ENCODE data around the gene ATP8B4. TPM values are rescaled to one million over a fixed set of nuclear protein-coding genes. Genes with fewer than 3 reads are reported as not detected.
"Not testable (repeated sequence)": the region's sequence is repeated elsewhere in the genome, so short reads cannot be mapped to it uniquely, and the experiment has no call there.

Gene ATP8B4
- 10 to 100 TPM in 1 of 2 donors, 1 to 10 TPM in 1; 7.3 to 37.1 TPM for total RNA-seq
- 1 to 10 TPM; 3.6 to 5.4 TPM for polyA plus RNA-seq (ENCODE audit: insufficient read length in 2 of 2)
- long read RNA-seq, donor 1, result 0 reads
- long read RNA-seq, donor 2, result 0 reads
- long read RNA-seq, donor 3, result 0 reads
- long read RNA-seq, donor 4, result 0 reads

DNA sequence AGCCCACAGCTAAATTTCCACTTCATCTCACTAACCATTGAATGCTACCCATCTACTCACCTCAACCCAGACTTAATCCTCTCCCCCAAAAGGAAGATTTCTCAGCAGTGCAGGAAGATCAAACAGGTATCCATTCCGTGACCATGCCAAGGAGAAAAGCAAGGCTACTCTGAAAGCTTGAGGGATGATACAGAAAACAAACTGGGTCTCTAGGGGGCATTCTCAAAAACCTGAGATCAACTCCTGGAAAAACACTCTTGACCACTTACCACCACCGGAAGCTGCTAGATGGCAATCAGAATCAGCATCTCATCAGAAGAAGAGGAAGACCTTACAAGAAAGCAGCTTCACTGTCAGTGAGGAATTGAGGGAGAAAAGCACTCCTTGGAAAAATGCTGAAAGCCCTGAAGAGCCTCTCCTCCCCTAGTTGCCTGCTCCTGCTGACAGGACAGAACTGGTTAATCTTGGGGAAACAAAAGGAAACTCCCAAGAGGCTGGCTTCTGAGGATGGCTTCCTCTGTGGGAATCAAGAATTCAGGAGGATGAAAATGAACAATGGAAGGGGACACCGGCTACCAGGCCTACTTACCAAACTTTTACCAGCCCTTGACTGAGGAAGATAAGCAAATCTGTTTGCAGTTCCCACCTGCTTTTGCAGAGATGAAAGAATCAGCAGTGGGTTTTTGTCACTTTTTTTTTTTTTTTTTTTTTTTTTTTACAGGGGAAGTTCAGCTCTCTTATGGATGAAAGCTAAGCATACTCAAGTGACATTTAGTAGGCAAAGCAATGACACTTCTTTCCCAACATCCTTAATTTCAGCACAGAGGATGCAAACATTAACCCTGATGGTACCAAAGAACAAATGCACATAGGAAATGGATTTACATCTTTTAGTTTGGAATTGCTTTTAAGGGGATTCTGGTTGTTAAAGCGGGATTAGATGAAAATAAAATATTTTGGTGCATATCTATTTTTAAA, at the start of gene ATP8B4:
Gene ATP8B4 (minus strand): TSS at position 171 of the 978 bp plus-strand sequence. CDS start 12,267 bp downstream, outside the sequence.
- Histone ChIP-seq H3K36me3 (ENCODE audit: control insufficient read depth, insufficient read depth, low read length) (no peaks in the 10 kb centered on the region), H3K27ac (ENCODE audit: low read depth, low read length) (no peak within 1 kb of the TSS), H3K4me3 (ENCODE audit: low read depth, low read length) (no peak within 1 kb of the TSS), H3K27me3 (ENCODE audit: control insufficient read depth, insufficient read depth, low read length) (no peaks in the 10 kb centered on the region), H3K4me1 (ENCODE audit: control insufficient read depth, insufficient read depth, low read length) (no peaks in the 10 kb centered on the region), H3K9me3 (ENCODE audit: control insufficient read depth, insufficient read depth, low read length) (no peaks in the 10 kb centered on the region)
- WGBS (ENCODE audit: insufficient coverage), result 39% methylated on average over 2 of the region's 4 CpGs
- DNase-seq (ENCODE audit: low read depth in 4 of 6, low spot score in 6 of 6), result no peak

GRCh38 chr15:50168379-50168778, 49.3 kb upstream of the ATP8B4 start:
- Histone ChIP-seq H3K27me3 (ENCODE audit: control insufficient read depth, insufficient read depth, low read length) (no peaks in the 10 kb centered on the region), H3K4me1 (ENCODE audit: control insufficient read depth, insufficient read depth, low read length) (no peaks in the 10 kb centered on the region), H3K27ac (ENCODE audit: low read depth, low read length) (no peak overlapping the region), H3K9me3 (ENCODE audit: control insufficient read depth, insufficient read depth, low read length) (no peaks in the 10 kb centered on the region), H3K4me3 (ENCODE audit: low read depth, low read length) (no peak overlapping the region), H3K36me3 (ENCODE audit: control insufficient read depth, insufficient read depth, low read length) (no peaks in the 10 kb centered on the region)
- no peak for DNase-seq (ENCODE audit: low read depth in 4 of 6, low spot score in 6 of 6)
- WGBS (ENCODE audit: insufficient coverage), result 67% methylated on average over 4 of the region's 4 CpGs

GRCh38 chr15:50167110-50167509, 48.1 kb upstream of the ATP8B4 start:
- Histone ChIP-seq H3K27me3 (ENCODE audit: control insufficient read depth, insufficient read depth, low read length) (no peaks in the 10 kb centered on the region), H3K9me3 (ENCODE audit: control insufficient read depth, insufficient read depth, low read length) (no peaks in the 10 kb centered on the region), H3K36me3 (ENCODE audit: control insufficient read depth, insufficient read depth, low read length) (no peaks in the 10 kb centered on the region), H3K4me3 (ENCODE audit: low read depth, low read length) (no peak overlapping the region), H3K27ac (ENCODE audit: low read depth, low read length) (no peak overlapping the region), H3K4me1 (ENCODE audit: control insufficient read depth, insufficient read depth, low read length) (no peaks in the 10 kb centered on the region)
- no peak for DNase-seq (ENCODE audit: low read depth in 4 of 6, low spot score in 6 of 6)

- Histone ChIP-seq H3K27ac (ENCODE audit: low read depth, low read length) (no peak overlapping the region), H3K4me3 (ENCODE audit: low read depth, low read length) (no peak overlapping the region), H3K4me1 (ENCODE audit: control insufficient read depth, insufficient read depth, low read length) (no peaks in the 10 kb centered on the region), H3K27me3 (ENCODE audit: control insufficient read depth, insufficient read depth, low read length) (no peaks in the 10 kb centered on the region), H3K9me3 (ENCODE audit: control insufficient read depth, insufficient read depth, low read length) (no peaks in the 10 kb centered on the region), H3K36me3 (ENCODE audit: control insufficient read depth, insufficient read depth, low read length) (no peaks in the 10 kb centered on the region)
- no peak for DNase-seq (ENCODE audit: low read depth in 4 of 6, low spot score in 6 of 6)
- WGBS (ENCODE audit: insufficient coverage), result no CpG with 5 or more reads among the region's 1 CpG
These were observed 47.2 kb upstream of the ATP8B4 start for GRCh38 chr15:50166216-50166615.

DNA sequence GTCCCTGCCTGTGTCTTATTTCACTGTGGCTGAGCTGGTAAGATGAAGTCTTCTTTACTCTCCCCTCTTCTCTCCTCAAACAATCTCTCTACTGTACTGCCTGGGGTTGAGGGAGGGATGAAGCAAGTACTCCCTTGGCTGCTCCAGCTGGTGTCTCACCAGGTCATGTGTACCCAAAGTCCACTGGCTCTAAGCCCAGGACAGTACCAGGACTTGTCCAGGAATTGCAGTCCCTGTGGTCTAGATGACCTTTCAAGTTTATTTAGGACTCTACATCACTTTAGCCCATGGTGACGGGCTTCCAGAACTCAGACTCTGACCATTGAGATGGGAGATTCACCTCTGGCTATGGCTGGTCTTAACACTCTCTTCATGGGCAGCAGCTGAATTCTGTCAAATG, 45.4 kb upstream of the ATP8B4 start:
- DNase-seq (ENCODE audit: low read depth in 4 of 6, low spot score in 6 of 6), result no peak

DNA sequence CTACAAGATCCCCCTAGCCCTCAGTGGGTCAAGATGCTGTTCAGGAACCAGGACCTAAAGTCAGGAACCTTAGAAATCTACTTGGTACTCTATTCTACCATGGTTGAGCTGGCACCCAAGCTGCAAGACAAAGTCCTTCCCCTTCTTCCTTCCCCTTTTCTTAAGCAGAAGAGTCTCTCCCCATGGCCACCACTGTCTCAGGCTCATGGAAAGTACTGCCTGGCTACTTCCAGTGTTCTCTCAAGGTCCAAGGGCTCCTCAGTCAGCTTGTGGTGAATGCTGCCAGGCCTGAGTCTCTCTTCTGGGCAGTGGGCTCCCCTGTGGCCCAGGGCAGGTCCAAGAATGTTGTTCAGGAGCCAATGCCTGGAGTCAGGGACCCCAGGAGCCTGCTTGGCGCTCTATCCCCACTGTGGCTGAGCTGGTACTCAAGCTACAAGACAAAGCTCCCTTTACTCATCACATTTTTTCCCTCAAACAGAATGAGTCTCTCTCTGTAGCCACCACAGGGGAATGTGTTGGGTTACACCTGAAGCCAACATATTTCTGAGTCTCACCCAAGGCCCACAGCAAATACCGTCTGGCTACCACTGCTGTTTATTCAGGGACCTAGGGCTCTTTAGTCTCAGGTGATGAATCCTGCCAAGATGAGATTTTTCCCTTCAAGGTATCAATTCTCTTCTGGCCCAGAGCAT, 44.8 kb upstream of the ATP8B4 start:
- 45% methylated on average over 2 of the region's 2 CpGs for WGBS (ENCODE audit: insufficient coverage)
- Histone ChIP-seq H3K27ac (ENCODE audit: low read depth, low read length) (no peak overlapping the region), H3K27me3 (ENCODE audit: control insufficient read depth, insufficient read depth, low read length) (no peaks in the 10 kb centered on the region), H3K36me3 (ENCODE audit: control insufficient read depth, insufficient read depth, low read length) (no peaks in the 10 kb centered on the region), H3K4me1 (ENCODE audit: control insufficient read depth, insufficient read depth, low read length) (no peaks in the 10 kb centered on the region), H3K9me3 (ENCODE audit: control insufficient read depth, insufficient read depth, low read length) (no peaks in the 10 kb centered on the region), H3K4me3 (ENCODE audit: low read depth, low read length) (no peak overlapping the region)
- no peak for DNase-seq (ENCODE audit: low read depth in 4 of 6, low spot score in 6 of 6)

More for the DNA sequence above, 45.4 kb upstream of the ATP8B4 start:
- 100% methylated on average over 1 of the region's 1 CpG for WGBS (ENCODE audit: insufficient coverage)
- H3K9me3 ChIP-seq (ENCODE audit: control insufficient read depth, insufficient read depth, low read length), result no peaks in the 10 kb centered on the region
- H3K27ac ChIP-seq (ENCODE audit: low read depth, low read length), result no peak overlapping the region
- H3K4me1 ChIP-seq (ENCODE audit: control insufficient read depth, insufficient read depth, low read length), result no peaks in the 10 kb centered on the region
- H3K36me3 ChIP-seq (ENCODE audit: control insufficient read depth, insufficient read depth, low read length), result no peaks in the 10 kb centered on the region
- no peak overlapping the region for H3K4me3 ChIP-seq (ENCODE audit: low read depth, low read length)
- H3K27me3 ChIP-seq (ENCODE audit: control insufficient read depth, insufficient read depth, low read length), result no peaks in the 10 kb centered on the region

- no peak overlapping the region for H3K4me3 ChIP-seq (ENCODE audit: low read depth, low read length)
- no peaks in the 10 kb centered on the region for H3K36me3 ChIP-seq (ENCODE audit: control insufficient read depth, insufficient read depth, low read length)
- DNase-seq (ENCODE audit: low read depth in 4 of 6, low spot score in 6 of 6), result no peak
- H3K4me1 ChIP-seq (ENCODE audit: control insufficient read depth, insufficient read depth, low read length), result no peaks in the 10 kb centered on the region
- no peak overlapping the region for H3K27ac ChIP-seq (ENCODE audit: low read depth, low read length)
- H3K9me3 ChIP-seq (ENCODE audit: control insufficient read depth, insufficient read depth, low read length), result no peaks in the 10 kb centered on the region
- no peaks in the 10 kb centered on the region for H3K27me3 ChIP-seq (ENCODE audit: control insufficient read depth, insufficient read depth, low read length)
- WGBS (ENCODE audit: insufficient coverage), result 60% methylated on average over 1 of the region's 2 CpGs
These were observed 44.1 kb upstream of the ATP8B4 start for GRCh38 chr15:50162969-50163718.

- DNase-seq (ENCODE audit: low read depth in 4 of 6, low spot score in 6 of 6); H3K4me3 ChIP-seq (ENCODE audit: low read depth, low read length); H3K9me3 ChIP-seq (ENCODE audit: control insufficient read depth, insufficient read depth, low read length); H3K36me3 ChIP-seq (ENCODE audit: control insufficient read depth, insufficient read depth, low read length); H3K4me1 ChIP-seq (ENCODE audit: control insufficient read depth, insufficient read depth, low read length); H3K27me3 ChIP-seq (ENCODE audit: control insufficient read depth, insufficient read depth, low read length); H3K27ac ChIP-seq (ENCODE audit: low read depth, low read length): not testable (repeated sequence)
- WGBS (ENCODE audit: insufficient coverage), result 88% methylated on average over 14 of the region's 28 CpGs
These were observed 39.2 kb upstream of the ATP8B4 start for GRCh38 chr15:50158236-50158635.

GRCh38 chr15:50151476-50151875, 32.4 kb upstream of the ATP8B4 start:
- no peak overlapping the region for H3K4me3 ChIP-seq (ENCODE audit: low read depth, low read length)
- no peaks in the 10 kb centered on the region for H3K4me1 ChIP-seq (ENCODE audit: control insufficient read depth, insufficient read depth, low read length)
- no peaks in the 10 kb centered on the region for H3K36me3 ChIP-seq (ENCODE audit: control insufficient read depth, insufficient read depth, low read length)
- no peak overlapping the region for H3K27ac ChIP-seq (ENCODE audit: low read depth, low read length)
- DNase-seq (ENCODE audit: low read depth in 4 of 6, low spot score in 6 of 6), result no peak
- H3K9me3 ChIP-seq (ENCODE audit: control insufficient read depth, insufficient read depth, low read length), result peaks cover 1% of the 10 kb centered on the region
- H3K27me3 ChIP-seq (ENCODE audit: control insufficient read depth, insufficient read depth, low read length), result no peaks in the 10 kb centered on the region
- 94% methylated on average over 2 of the region's 2 CpGs for WGBS (ENCODE audit: insufficient coverage)

Measured in spinal cord (tissue), 10 donors.